Posterior vena cava (tissue), 2 donors: ENCODE data around the gene EPHA5. TPM values are rescaled to one million over a fixed set of nuclear protein-coding genes. Genes with fewer than 3 reads are reported as not detected.

Source experiments
- DNase-seq: peaks from one replicate; pipeline ENCODE4 v3.0.0-alpha.2; 2020; ENCODE audit warnings: low spot score
- intact Hi-C, 2 donors: fragments of 100-400 bp; cut with DNase I; formaldehyde crosslinking; loops; one replicate each; pipeline versions ENCODE4 v1.14.1 to v1.14.2; 2022 to 2023
- long read RNA-seq, 2 donors: library from polyadenylated mRNA; unstranded; transcript quantifications; one replicate each; pipeline ENCODE4 v2.0.0, GENCODE V29; 2020 to 2021
- total RNA-seq, 2 donors: library from RNA; stranded (reverse); fragmentation: NEBNext Ultra II Directional; extraction: Animal tissue kit (Norgen Biotek cat#: 25700); gene quantifications; one replicate each; pipeline ENCODE4 v1.2.1, GENCODE V29; 2021
- donor health status: DM: yes; HTN: yes; CAD: no.
- donor health status: DM: yes; HTN: yes; CAD: no.

Gene EPHA5
- total RNA-seq, result 1 to 10 TPM in 1 of 2 donors, under 1 TPM in 1; 0.62 to 1.1 TPM
- long read RNA-seq, donor 1, partial matches to known transcripts, result 1 of 1 reads
- long read RNA-seq, donor 1, other reads (novel, unspliced or antisense), result 0 of 1 reads
- long read RNA-seq, donor 2, partial matches to known transcripts, result 2 of 2 reads
- long read RNA-seq, donor 2, other reads (novel, unspliced or antisense), result 0 of 2 reads

- intact Hi-C loops, result no loop called here
- peak; percentile 86 for DNase-seq
Measured at GRCh38 chr4:65670331-65671031, at the start of gene EPHA5. Gene EPHA5 (minus strand): TSS chr4:65670489. CDS start chr4:65669742, 747 bp downstream.

DNA sequence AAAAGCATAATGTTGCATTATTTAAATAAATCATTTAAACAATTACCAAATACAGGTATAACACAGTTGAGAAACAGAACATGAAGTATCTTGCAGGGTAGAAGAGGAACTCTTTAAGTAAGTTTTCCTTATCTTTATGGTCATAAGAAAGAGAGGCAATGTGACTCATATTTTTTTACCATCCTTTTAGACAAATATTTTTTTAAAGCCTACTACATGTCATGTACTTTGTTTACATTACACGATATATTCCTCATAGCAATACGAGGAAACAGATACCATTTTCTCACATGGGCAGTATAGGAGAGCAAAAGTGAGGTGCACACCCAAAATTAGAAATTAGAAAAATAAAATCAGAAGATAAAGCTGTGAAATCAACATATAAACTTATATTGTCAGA lies 49.3 kb upstream of the EPHA5 start:
- intact Hi-C loops, result no loop called here
- no peak for DNase-seq

GRCh38 chr4:65698631-65699030 lies 28.3 kb upstream of the EPHA5 start:
- no peak for DNase-seq
- intact Hi-C loops, result no loop called here

- intact Hi-C loops, result no loop called here
- DNase-seq, result no peak
Measured at GRCh38 chr4:65696436-65696835, 26.1 kb upstream of the EPHA5 start.

- DNase-seq, result no peak
- intact Hi-C loops, result no loop called here
Measured at GRCh38 chr4:65671372-65671771, 1.1 kb upstream of the EPHA5 start.

- no peak for DNase-seq
Measured at GRCh38 chr4:65670020-65670330, 314 bp downstream of the EPHA5 start.

GRCh38 chr4:65669111-65670019 lies 924 bp downstream of the EPHA5 start:
- intact Hi-C loops, result no loop called here
- peak; percentile 60 for DNase-seq

More at GRCh38 chr4:65670020-65670330, 314 bp downstream of the EPHA5 start:
- intact Hi-C loops, result no loop called here

- peak; percentile 67 for DNase-seq
- intact Hi-C loops, result no loop called here
Measured at GRCh38 chr4:65668201-65669089, 1.8 kb downstream of the EPHA5 start.

DNA sequence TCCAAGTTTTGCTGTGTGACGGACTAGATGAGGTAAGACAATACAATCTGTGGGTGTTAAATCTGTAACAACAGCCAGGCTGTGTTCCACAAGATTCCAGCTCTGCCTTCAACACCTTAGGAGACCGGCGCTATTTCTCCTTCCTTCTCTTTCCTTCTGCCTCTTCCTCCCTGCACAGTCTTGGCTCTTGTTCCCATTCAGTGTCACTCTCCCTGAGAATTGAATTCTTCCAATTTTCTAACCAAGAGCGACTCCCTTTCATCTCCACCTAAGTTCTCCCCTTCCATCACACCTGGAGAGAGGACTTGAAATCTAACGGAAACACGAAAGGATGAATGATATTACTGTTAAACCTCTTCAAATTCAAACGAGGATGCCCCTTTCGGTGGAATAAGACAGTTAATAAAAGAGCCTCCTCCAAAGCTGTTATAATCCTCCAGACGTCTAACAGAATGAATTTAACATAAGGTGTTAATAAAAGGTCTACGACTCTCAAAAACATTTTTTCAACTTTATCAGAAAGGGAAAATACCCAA lies 2.7 kb downstream of the EPHA5 start:
- intact Hi-C loops, result no loop called here
- DNase-seq, result no peak

DNA sequence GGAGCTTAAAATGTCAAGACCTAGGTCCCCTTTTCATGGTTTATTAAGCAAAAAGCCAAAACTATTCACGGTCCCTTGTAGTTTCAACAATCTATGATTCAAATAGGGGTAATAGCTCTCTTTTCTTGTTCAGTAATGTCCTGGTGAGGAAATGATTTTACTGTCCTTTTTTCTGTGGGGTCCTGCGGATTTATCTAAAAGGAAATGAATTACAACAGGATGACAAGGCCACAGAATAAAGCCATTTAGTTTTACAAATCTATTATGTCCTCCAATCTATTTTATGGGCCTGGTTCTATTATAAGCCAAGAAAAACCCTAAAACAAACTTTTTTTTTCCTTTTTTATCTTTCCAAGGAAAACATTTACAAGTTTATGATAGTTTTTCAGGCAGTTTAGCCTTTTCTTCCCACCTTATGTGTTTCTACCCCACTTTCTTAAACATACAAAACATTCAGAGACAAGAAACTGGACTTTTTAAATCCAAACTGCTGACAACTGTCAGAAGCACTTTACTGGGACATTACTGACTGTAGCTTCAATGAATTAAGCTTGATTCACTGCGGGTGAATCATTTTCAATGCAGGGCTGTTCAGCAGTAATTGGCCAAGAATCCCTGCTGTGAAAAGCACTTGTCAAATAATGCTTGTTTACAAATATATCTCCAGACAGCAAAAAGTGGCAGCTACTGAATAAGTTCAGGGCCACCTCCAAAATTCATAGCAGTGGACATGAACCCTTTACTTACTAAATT lies 4.3 kb downstream of the EPHA5 start:
- DNase-seq, result no peak
- intact Hi-C loops, result no loop called here

DNA sequence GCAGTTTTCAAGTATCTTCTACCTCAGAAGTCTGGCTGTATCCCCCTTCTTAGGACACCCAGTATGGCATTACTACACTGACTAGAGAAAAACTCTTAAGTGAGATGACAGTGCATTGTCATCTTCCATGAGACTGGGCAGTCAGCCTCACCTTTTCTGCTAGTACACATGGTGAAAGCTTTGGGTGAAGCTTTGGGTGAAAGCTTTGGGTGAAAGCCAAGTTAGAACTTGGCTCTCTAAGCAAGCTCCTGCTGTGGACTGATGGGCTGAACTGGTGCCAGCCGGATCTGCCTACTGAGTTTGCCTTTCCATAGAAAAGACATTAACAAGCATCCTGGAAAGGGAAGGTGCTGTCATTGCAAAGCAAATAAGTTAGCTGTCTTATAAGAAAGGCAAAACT lies 8.8 kb downstream of the EPHA5 start:
- no peak for DNase-seq
- intact Hi-C loops, result no loop called here

GRCh38 chr4:65658117-65658516 lies 12.2 kb downstream of the EPHA5 start:
- DNase-seq, result no peak
- intact Hi-C loops, result no loop called here

- intact Hi-C loops, result no loop called here
- no peak for DNase-seq
Measured at GRCh38 chr4:65656008-65656407, 14.3 kb downstream of the EPHA5 start.

DNA sequence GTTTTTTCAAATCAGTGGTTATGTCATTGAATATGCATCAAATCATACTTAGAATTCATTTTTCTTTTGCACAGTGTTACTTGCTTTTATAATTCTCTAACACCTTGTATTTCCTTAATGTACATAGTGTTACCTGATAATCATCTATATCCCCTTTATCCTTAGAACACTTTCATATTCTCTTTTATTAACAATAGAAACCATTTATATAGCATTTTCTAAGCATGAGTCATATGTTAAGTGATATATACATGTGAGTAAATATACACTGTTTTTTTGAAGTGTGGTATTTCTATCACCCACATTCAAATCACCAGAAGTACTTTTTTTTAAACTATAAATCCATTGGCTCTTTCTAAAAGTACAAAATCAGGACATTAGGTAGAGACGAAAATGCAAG lies 15.3 kb downstream of the EPHA5 start:
- intact Hi-C loops, result no loop called here
- DNase-seq, result no peak

DNA sequence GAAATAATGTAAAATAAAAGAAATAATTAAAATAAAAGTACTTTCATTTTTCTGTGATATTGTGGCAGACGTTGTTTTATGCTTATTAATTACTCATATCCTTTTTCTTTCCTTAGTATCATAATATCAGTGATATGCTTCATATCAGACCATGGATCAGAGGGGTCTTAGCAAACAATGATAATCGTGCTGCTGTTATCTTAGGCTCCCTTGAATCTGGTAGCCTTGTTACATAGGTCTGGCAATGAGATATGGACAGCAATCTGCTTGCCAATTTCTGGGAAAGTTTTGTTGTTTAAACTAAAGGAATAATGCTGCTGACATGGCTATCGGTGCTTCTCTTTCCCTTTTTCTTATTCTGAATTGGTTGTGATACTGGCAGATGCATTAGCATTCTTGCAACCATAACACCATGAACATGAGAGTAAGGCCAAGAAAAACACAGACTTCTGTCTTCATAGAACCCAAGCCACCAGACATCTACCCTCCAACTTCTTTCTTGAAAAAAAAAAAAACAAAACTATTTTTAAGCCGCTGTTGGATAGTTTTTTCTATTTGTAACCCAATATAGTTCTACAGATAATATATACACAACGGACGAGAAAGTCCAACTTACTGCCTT lies 16.4 kb downstream of the EPHA5 start:
- intact Hi-C loops, result no loop called here
- DNase-seq, result no peak

GRCh38 chr4:65651751-65652150 lies 18.5 kb downstream of the EPHA5 start:
- no peak for DNase-seq
- intact Hi-C loops, result no loop called here

GRCh38 chr4:65651031-65651430 lies 19.3 kb downstream of the EPHA5 start:
- no peak for DNase-seq
- intact Hi-C loops, result no loop called here

GRCh38 chr4:65646136-65646535 lies 24.2 kb downstream of the EPHA5 start:
- no peak for DNase-seq
- intact Hi-C loops, result no loop called here
